ENCODE data around the gene GMPR.
A peak's percentile ranks its signal among the peaks of the same experiment; 100 is the strongest.

GMPR gene

GRCh38 chr6:16327777-16328325 is 89.5 kb downstream of the GMPR start:
- no peak overlapping the region for H3K27ac ChIP-seq
- no peak overlapping the region for H3K4me3 ChIP-seq
- no peak for TF ChIP-seq CTCF (IDR thresholded peaks at IDR 0.05)
- DNase-seq: no peak
- no peaks in the 10 kb centered on the region for H3K9me3 ChIP-seq
- no peaks in the 10 kb centered on the region for H3K27me3 ChIP-seq
- intact Hi-C loops (cut with DNase I; ENCODE audit: low total_unique reads): loop anchor here (10.0 kb wide), 1 partner anchor 767 kb away; no protein-coding TSS in a partner anchor
- H3K36me3 ChIP-seq: peaks cover 20 to 29% (median 20%) of the 10 kb centered on the region in 3 donors
- H3K4me1 ChIP-seq: peaks cover 3 to 31% (median 14%) of the 10 kb centered on the region in 4 donors

GRCh38 chr6:16329233-16329632 is 90.8 kb downstream of the GMPR start:
- no peak overlapping the region for H3K4me3 ChIP-seq
- intact Hi-C loops (cut with DNase I; ENCODE audit: low total_unique reads): loop anchor here (10.0 kb wide), 1 partner anchor 766 kb away; no protein-coding TSS in a partner anchor

GRCh38 chr6:16331384-16332174 is 93.2 kb downstream of the GMPR start:
- Histone ChIP-seq H3K9me3 (no peaks in the 10 kb centered on the region), H3K4me1 (peaks cover 4 to 46% (median 31%) of the 10 kb centered on the region in 4 donors), H3K27me3 (no peaks in the 10 kb centered on the region), H3K4me3 (no peak overlapping the region), H3K36me3 (peaks cover 12 to 17% (median 13%) of the 10 kb centered on the region in 3 donors), H3K27ac (no peak overlapping the region)
- DNase-seq: peak; percentile 56 to 79
- intact Hi-C loops (cut with DNase I; ENCODE audit: low total_unique reads): loop anchor here (5.0 to 10.0 kb wide), 3 partner anchors 173 to 633 kb away; partner anchors contain the start of gene ATXN1
- peak; percentile 91 to 93 for TF ChIP-seq CTCF (IDR thresholded peaks at IDR 0.05)

More at GRCh38 chr6:16329233-16329632, 90.8 kb downstream of the GMPR start:
- no peak for DNase-seq
- no peaks in the 10 kb centered on the region for H3K9me3 ChIP-seq
- peaks cover 20 to 29% (median 20%) of the 10 kb centered on the region in 3 donors for H3K36me3 ChIP-seq
- H3K27ac ChIP-seq: no peak overlapping the region
- no peak for TF ChIP-seq CTCF (IDR thresholded peaks at IDR 0.05)
- H3K4me1 ChIP-seq: peaks cover 4 to 31% (median 20%) of the 10 kb centered on the region in 4 donors
- no peaks in the 10 kb centered on the region for H3K27me3 ChIP-seq

- Histone ChIP-seq H3K36me3 (peaks cover 6 to 11% (median 7%) of the 10 kb centered on the region in 3 donors), H3K27ac (peak overlapping the region in 1 of 2 donors; percentile 27), H3K4me1 (peaks cover 4 to 52% (median 36%) of the 10 kb centered on the region in 4 donors), H3K4me3 (no peak overlapping the region), H3K27me3 (no peaks in the 10 kb centered on the region), H3K9me3 (no peaks in the 10 kb centered on the region)
- DNase-seq: peak; percentile 74 to 88
- intact Hi-C loops (cut with DNase I; ENCODE audit: low total_unique reads): loop anchor here (5.0 to 10.0 kb wide), 3 partner anchors 173 to 633 kb away; partner anchors contain the start of gene ATXN1
- peak; percentile 89 to 91 for TF ChIP-seq CTCF (IDR thresholded peaks at IDR 0.05)
Observed at GRCh38 chr6:16332175-16332542, 93.8 kb downstream of the GMPR start.

GRCh38 chr6:16333580-16333979 is 95.2 kb downstream of the GMPR start:
- Histone ChIP-seq H3K4me3 (no peak overlapping the region), H3K9me3 (no peaks in the 10 kb centered on the region), H3K36me3 (no peaks in the 10 kb centered on the region), H3K4me1 (peaks cover 4 to 66% (median 49%) of the 10 kb centered on the region in 4 donors), H3K27me3 (no peaks in the 10 kb centered on the region), H3K27ac (no peak overlapping the region)
- intact Hi-C loops (cut with DNase I; ENCODE audit: low total_unique reads): loop anchor here (5.0 to 10.0 kb wide), 3 partner anchors 171 to 631 kb away; partner anchors contain the start of gene ATXN1
- TF ChIP-seq CTCF (IDR thresholded peaks at IDR 0.05): no peak
- no peak for DNase-seq

Measured in tibial artery (tissue), 4 donors.